PC-3 (cell line): ENCODE results near the gene KRTAP4-3. TPM values are rescaled to one million over a fixed set of nuclear protein-coding genes. Genes with fewer than 3 reads are reported as not detected.

ENCODE experiments used
- total RNA-seq: library from RNA; depleted of rRNA; stranded (reverse); fragments of >200 nt; gene quantifications from 2 replicates; pipeline ENCODE4 v1.2.3, GENCODE V29; 2014; rRNA removed

The KRTAP4-3 gene
- total RNA-seq, 1 experiment from 2014 or later: not detected

Other genes starting within 250 kb of the KRTAP4-3 start
- not detected in 2 replicates for gene KRT23, start 230.6 kb downstream of the KRTAP4-3 start, total RNA-seq
- not detected in 2 replicates for gene KRT39, start 201.3 kb downstream of the KRTAP4-3 start, total RNA-seq
- not detected in 2 replicates for gene KRT40, start 183.9 kb downstream of the KRTAP4-3 start, total RNA-seq
- gene KRTAP3-3, start 174.1 kb downstream of the KRTAP4-3 start, total RNA-seq: not detected in 2 replicates
- not detected in 2 replicates for gene KRTAP3-2, start 168.3 kb downstream of the KRTAP4-3 start, total RNA-seq
- gene KRTAP3-1, start 159.1 kb downstream of the KRTAP4-3 start, total RNA-seq: 1.6 TPM in 1 of 2 replicates, not detected in the other
- gene KRTAP1-5, start 141.0 kb downstream of the KRTAP4-3 start, total RNA-seq: 0.51 TPM in 1 of 2 replicates, not detected in the other
- gene KRTAP1-4, start 138.0 kb downstream of the KRTAP4-3 start, total RNA-seq: not detected in 2 replicates
- gene KRTAP1-3, start 133.3 kb downstream of the KRTAP4-3 start, total RNA-seq: not detected in 2 replicates
- gene KRTAP1-1, start 126.8 kb downstream of the KRTAP4-3 start, total RNA-seq: not detected in 2 replicates
- gene KRTAP2-1, start 120.9 kb downstream of the KRTAP4-3 start, total RNA-seq: not detected in 2 replicates
- gene KRTAP2-2, start 113.0 kb downstream of the KRTAP4-3 start, total RNA-seq: not detected in 2 replicates
- gene KRTAP2-3, start 108.1 kb downstream of the KRTAP4-3 start, total RNA-seq: 10.8 and 12.4 TPM in 2 replicates
- gene KRTAP2-4, start 102.3 kb downstream of the KRTAP4-3 start, total RNA-seq: not detected in 2 replicates
- gene KRTAP4-7, start 84.1 kb downstream of the KRTAP4-3 start, total RNA-seq: not detected in 2 replicates
- gene KRTAP4-8, start 70.1 kb downstream of the KRTAP4-3 start, total RNA-seq: not detected in 2 replicates
- gene KRTAP4-16, start 66.0 kb downstream of the KRTAP4-3 start, total RNA-seq: not detected in 2 replicates
- not detected in 2 replicates for gene KRTAP4-9, start 62.8 kb downstream of the KRTAP4-3 start, total RNA-seq
- gene KRTAP4-11, start 49.8 kb downstream of the KRTAP4-3 start, total RNA-seq: not detected in 2 replicates
- not detected in 2 replicates for gene KRTAP4-12, start 44.0 kb downstream of the KRTAP4-3 start, total RNA-seq
- not detected in 2 replicates for gene KRTAP4-6, start 27.7 kb downstream of the KRTAP4-3 start, total RNA-seq
- gene KRTAP4-5, start 18.4 kb downstream of the KRTAP4-3 start, total RNA-seq: not detected in 2 replicates
- gene KRTAP4-4, start 7.5 kb downstream of the KRTAP4-3 start, total RNA-seq: not detected in 2 replicates
- not detected in 2 replicates for gene KRTAP4-2, start 10.0 kb upstream of the KRTAP4-3 start, total RNA-seq
- not detected in 2 replicates for gene KRTAP4-1, start 16.7 kb upstream of the KRTAP4-3 start, total RNA-seq
- not detected in 2 replicates for gene KRTAP9-1, start 21.7 kb upstream of the KRTAP4-3 start, total RNA-seq
- not detected in 2 replicates for gene KRTAP9-2, start 58.4 kb upstream of the KRTAP4-3 start, total RNA-seq
- not detected in 2 replicates for gene KRTAP9-3, start 64.2 kb upstream of the KRTAP4-3 start, total RNA-seq
- not detected in 2 replicates for gene KRTAP9-8, start 69.8 kb upstream of the KRTAP4-3 start, total RNA-seq
- gene KRTAP9-4, start 81.5 kb upstream of the KRTAP4-3 start, total RNA-seq: not detected in 2 replicates
- gene KRTAP9-9, start 87.2 kb upstream of the KRTAP4-3 start, total RNA-seq: not detected in 2 replicates
- not detected in 2 replicates for gene KRTAP9-6, start 97.2 kb upstream of the KRTAP4-3 start, total RNA-seq
- not detected in 2 replicates for gene KRTAP9-7, start 107.5 kb upstream of the KRTAP4-3 start, total RNA-seq
- gene KRTAP29-1, start 134.6 kb upstream of the KRTAP4-3 start, total RNA-seq: not detected in 2 replicates
- not detected in 2 replicates for gene KRTAP16-1, start 141.1 kb upstream of the KRTAP4-3 start, total RNA-seq
- gene KRTAP17-1, start 147.5 kb upstream of the KRTAP4-3 start, total RNA-seq: not detected in 2 replicates
- not detected in 2 replicates for gene KRT33A, start 182.6 kb upstream of the KRTAP4-3 start, total RNA-seq
- gene KRT33B, start 201.6 kb upstream of the KRTAP4-3 start, total RNA-seq: not detected in 2 replicates
- 2.9 and 5.1 TPM in 2 replicates for gene KRT34, start 214.1 kb upstream of the KRTAP4-3 start, total RNA-seq
- not detected in 2 replicates for gene KRT31, start 229.4 kb upstream of the KRTAP4-3 start, total RNA-seq